NOMO-1 treated with DMSO at 0.1 percent for 48 hours (cell line): ENCODE results near the gene CAMK1D.
A peak's percentile ranks its signal among the peaks of the same experiment; 100 is the strongest.
"Not testable (repeated sequence)": the region's sequence is repeated elsewhere in the genome, so short reads cannot be mapped to it uniquely, and the experiment has no call there.

ENCODE experiments used
- DNase-seq: peaks from one replicate; lab custom pipeline; 2025; ENCODE audit not compliant: unreplicated experiment; lab: John Stamatoyannopoulos, UW

CAMK1D gene

DNA sequence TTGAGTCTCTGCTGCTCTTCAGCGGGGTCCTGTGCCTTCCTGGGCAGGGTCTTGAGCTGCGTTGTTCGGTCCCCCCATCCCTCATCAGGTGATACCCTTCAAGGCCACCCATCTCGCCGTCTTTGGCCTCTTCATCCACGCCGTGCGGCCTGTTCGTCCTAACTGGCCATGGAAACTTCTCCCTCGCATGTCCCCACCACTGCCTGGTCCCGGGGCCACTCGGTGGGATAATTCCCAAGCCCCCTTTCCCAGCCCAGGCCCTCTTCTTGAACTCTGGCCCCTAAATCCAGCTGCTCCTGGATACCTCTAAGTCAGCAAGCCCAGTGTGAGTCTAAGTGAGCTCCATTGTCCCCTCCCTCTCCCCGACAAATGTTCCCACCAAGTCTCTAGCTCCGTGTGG lies 74.5 kb downstream of the CAMK1D start:
- DNase-seq: no peak

DNA sequence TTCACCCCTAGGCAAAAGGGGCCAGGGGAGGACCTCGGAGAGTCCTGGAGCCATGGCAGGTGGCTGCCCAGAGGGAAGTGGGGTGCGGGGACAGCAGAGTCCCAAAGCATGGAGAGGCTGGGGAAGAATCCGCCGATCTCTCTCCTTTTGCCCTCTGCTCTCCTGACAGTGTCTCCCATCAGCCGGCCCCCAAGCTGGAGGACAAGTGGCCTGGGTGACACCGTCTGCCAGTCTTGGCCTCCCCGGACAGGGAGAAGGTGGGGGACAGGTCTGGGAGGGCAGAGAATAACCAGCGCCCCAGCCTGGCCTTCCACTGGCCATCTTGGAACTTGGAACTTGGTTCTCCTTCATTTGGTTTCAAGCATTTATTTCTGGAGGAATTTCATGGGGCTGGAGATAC lies 77.9 kb downstream of the CAMK1D start:
- no peak for DNase-seq

DNA sequence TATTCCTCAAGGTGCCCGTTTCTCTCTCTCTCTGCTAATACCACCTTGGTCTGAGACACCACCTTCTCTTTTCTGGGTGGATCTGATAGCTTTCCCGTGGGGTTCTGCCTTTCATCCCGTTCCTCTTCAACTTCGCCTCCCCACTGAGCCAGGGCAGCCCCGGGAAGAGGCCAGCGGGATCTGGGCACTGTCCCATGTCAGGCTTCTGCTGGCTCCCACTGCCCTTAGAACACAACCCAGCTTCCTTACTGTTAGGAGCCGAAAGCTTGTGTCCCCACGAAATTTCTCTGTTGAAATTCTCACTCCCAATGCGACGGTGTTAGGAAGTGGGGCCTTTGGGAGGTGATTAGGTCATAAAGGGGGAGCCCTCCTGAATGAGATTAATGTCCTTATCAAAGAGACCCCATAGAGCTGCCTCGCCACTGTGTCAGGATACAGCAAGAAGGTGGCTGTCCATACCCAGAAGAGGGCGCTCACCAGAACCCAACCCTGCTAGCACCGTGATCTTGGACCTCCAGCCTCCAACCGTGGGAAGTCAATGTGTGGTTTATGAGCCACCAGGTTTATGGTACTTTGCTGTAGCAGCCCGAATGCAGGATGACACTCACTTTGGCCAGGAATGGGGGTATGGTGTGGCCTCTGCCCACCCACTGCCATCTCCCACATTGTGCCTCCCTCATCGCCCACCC lies 79.2 kb downstream of the CAMK1D start:
- DNase-seq: no peak

DNA sequence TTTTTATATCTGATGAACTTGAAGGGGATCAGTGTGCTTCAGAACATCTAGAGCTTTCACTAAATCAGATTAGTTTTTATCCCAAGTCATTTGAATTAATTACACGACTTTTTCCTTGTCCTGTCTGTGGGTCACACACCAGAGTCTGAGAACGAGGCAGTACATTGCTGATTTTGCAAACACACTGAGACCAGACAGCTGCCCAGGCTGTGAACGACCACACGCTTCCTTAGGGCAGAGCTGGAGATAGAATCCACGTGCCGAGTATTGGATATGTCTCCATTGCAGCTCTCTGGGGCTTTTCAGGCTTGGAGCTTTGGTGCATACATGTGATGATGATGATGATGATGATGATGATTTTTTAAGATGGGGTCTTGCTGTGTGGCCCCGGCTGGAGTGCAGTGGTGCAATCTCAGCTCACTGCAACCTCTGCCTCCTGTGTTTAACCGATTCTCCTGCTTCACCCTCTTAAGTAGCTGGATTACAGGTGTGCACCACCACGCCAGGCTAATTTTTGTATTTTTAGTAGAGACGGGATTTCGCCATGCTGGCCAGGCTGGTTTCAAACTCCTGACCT lies 81.1 kb downstream of the CAMK1D start:
- DNase-seq: no peak

DNA sequence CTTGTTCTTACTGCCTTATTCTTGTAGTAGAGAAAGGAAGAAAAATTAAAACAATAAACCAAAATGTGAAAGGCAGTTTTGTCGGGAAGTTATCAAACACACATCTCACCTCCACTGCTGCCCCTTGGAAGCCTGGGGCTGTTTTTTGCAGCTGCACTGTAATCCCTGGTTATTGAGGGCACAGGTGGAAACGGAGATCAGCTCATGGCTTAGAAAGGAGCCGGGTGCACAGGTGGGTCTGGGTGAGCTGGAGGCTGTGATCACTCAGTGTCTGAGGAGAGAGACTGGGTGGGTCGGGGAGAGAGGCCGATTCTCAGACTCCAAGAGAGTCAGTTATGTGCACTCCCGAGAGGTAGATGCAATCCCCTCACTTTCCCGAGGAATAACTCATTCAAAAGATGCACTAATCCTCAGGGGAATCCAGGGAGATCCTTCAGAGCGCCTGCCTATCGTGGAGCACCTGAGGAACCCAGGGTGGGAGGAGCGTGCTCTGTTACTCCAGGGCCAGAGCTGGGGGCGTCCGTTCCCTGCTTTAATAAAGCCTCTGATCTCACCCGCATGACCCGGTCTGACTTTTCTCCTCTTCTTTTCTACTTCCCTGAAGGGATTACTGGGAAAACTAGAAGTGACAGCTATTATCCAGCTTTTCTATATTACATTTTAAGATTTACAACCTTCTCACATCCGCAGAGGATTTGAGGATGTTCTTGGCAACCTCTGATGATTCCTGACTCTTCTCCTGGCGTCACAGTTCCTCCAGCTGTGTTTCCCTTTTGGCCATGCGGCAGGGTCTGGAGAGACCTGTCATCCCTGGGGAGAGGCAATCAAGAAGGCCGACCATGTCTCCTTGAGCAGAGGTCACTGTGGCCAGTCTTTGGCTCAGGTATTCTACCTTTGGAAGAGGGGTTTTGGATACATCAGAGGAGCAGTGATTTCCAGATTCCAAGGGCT lies 82.1 kb downstream of the CAMK1D start:
- DNase-seq: no peak

DNA sequence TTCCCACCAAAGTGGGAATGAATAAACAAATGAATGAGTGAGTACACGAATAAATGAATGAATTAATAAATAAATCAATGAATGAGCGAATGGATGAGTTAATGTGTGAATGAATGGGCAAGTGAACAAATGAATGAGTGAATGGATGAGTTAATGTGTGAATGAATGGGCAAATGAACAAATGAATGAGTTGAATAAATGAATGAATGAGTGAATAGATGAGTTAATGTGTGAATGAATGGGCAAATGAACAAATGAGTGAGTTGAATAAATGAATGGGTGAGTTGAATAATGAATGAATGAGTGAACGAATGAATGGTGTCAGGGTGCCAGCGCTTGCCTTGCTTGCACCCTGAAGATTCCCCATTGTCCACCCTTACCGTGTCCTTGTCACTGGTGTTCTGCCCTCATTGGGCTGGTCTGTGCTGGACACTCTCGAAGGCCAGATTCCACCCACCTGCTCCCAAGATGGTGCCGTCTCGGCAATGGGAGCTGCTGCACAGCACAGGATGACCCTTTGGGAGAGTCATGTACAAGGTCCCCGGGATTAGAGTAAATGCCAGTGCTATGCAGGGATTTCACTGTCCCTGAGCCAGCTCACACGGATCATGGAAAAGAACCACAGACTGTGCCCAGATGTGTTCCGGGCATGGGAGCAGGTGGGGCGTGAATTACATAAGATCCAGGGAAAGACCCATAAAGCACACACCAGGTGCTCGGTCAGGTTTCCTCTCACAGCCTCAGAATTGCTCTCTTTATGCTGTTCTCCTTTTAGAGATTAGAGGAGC lies 83.2 kb downstream of the CAMK1D start:
- DNase-seq: no peak

DNA sequence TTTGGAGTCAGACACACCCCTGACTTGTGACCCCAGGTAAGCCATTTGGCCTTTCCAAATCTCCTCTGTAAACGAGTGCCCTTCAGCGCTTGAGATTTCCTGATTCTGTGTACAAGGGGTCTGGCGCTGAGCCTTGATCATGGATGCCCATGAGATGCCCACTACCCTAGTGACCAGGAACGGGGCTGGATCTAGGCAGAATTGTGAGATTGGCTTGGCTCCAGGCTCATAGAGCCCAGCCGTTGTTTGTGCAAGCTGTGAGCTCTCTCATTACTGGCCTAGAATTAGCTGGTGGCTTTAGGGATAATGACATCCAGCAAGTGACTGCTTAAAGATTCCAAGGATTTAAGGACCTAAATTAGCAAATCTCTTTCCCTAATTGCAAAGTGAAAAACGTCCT lies 84.9 kb downstream of the CAMK1D start:
- no peak for DNase-seq

DNA sequence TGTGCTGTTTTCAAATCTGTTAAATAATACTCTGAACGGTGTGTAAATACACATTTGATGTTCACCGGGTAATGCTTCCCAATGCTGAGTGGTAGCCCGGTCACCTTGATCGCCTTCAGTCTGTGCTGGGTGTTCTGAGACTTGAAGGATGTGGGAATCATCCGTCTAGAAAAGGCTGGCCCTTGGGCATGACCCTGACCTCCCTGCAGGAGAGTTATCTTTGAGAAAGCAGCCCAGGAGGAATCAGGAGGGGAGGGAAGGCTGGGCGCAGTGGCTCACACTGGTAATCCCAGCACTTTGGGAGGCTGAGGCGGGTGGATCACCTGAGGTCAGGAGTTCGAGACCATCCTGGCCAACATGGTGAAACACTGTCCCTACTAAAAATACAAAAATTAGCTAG lies 85.3 kb downstream of the CAMK1D start:
- not testable (repeated sequence) for DNase-seq

DNA sequence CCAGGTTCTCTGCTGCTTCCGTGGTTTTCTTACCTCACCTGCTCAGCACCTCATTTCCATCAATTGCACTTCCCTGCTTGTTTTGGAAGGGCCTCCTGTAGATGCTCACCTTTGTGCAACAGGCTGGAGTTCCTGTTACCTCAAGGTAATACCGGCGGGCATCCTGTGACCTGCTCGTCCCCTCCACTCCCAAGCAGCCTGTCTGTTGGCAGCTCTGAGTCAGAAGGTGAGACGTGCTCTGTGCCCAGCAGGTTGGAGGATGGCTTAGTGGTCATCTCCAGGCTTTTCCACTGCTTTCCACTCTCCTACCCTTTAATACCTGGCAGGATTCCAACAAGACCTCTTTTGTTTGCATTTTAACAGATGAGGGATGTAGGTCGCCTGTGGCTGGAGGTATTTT lies 86.0 kb downstream of the CAMK1D start:
- no peak for DNase-seq

DNA sequence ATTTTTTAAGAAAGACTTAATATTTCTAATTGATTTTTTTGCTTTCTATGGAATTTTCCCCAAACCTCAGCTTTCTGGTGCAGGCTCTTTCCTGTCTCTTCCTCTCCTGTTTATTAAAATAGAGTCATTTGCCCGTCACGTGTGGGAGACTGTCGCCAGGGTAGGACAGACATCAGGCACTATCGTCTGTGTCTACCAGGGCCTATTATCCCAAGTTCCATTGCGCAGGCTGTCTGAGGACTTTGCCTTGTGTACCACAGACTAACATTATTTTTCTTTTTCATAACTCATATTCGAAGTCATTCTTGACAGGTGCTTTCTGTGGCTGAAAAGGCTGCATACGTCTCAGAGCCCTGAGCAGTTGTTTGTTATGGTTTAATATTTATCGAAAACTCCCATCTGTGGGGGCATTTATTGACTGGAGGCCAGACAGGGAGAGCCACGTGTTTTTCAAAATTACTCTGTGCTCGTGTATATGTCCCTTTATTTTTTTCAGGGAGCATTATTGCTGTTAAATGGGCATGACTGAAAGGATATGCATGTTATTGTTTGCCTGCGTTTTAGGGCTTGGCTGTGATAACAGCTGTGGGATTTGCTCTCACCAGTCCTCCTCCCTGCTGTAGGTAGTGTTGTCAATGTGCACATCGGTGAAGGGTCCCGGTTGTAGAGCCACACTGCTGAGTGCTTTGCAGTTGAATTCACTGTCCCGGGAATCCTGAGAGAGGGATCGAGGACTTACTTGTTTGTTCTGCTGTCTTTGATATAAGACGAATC lies 89.8 kb downstream of the CAMK1D start:
- DNase-seq: no peak

DNA sequence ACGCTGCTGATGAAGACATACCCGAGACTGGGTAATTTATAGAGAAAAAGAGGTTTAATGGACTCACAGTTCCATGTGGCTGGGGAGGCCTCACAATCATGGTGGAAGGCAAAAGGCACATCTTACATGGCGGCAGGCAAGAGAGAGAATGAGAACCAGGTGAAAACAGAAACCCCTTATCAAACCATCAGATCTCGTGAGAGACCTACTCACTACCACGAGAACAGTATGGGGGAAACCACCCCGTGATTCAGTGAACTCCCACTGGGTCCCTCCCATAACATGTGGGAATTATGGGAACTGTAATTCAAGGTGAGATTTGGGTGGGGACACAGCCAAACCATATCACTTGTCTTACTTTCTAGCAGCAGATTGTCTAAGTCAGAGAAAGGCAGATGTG lies 90.4 kb downstream of the CAMK1D start:
- not testable (repeated sequence) for DNase-seq

DNA sequence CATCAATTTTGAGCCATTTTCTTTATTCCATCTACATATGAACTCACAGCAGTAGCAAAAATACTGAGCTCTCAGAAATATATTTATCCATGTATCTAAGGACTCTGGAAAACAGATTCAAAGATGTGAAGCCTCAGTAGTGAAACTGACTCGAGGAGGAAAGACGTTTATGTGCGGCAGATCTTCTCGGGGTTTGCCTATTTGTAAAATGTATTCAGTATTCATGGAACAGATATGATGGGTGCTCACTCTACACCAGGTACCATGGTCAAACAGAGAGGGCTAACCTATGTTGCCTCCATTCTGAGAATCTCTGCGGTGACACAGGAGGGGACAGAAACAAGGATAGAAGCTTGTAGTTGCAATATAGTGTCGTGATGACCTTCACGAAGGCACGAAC lies 93.7 kb downstream of the CAMK1D start:
- DNase-seq: no peak

DNA sequence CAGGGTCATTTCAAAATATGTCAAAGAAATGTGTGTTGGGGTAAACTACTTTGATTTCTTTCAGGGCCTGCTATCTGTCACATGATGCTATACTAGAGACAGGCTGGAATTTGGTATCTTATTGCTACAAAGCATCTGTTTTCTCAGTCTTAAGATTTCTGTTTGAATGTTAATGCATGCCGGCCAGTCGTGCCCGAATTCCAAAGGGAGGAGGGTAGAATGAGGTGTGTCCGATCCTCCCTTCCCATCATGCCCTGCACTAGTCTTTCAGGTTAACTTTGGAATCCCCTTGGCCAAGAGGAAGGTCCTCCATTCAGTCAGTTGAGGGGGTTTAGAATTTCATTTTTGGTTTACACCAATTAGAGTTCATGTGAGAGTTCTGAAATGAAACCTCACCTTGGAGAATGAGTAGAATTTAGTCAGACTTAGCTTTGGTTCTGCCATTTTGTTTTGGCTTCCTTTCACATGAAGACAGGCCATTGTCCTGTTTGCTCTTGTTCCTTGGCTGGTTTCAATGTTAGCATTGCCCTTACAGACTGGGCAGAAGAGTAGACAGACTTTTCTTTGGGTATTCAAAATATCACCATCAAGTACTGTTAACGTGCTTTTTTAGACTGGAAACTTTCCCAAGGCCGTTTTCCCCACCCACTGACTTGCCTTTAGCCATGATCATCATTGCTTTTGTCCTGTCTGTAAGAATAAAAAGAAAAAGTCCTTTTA lies 95.8 kb downstream of the CAMK1D start:
- no peak for DNase-seq

DNA sequence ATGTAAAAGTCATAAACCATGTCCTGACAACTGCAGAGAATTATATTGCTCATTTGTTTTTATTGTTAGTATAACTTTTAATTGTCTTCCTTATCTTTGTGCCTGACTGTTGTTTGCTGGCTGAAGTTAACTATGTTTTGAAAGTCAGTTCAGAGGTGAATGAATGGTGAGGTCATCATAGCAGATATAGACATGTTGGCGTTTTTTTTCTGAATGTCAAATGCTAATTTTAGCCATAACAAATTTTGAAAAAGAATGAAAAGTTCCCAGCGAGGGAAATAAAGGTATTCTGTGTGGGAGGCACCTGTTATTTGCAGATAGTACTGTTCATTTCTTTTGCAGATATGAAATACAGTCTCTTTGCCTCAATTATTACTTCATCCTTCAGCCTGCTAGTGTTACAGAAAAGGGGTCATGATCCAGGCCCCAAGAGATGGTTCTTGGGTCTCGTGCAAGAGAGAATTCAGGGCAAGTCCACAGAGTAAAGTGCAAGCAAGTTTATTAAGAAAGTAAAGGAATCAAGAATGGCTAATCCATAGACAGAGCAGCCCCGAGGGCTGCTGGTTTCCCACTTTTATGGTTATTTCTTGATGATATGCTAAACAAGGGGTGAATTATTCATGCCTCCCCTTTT lies 96.5 kb downstream of the CAMK1D start:
- no peak for DNase-seq

DNA sequence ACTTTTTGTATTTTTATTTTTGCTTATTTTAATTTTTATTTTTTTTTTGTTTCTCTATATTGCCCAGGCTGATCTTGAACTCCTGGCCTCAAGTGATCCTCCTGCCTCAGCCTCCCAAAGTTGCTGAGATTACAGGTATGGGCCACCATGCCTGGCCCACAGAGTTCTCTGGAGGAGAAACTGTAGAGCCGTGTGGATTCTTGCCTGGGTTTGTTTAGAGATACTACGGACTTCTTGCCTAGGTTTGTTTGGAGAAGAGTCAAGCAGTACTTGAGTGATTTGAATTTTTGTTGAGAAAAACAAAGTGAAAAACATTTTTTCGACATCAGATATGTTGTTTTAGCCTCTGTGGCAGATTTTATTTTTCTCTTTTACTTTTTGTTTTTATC lies 99.0 kb downstream of the CAMK1D start:
- DNase-seq: no peak

DNA sequence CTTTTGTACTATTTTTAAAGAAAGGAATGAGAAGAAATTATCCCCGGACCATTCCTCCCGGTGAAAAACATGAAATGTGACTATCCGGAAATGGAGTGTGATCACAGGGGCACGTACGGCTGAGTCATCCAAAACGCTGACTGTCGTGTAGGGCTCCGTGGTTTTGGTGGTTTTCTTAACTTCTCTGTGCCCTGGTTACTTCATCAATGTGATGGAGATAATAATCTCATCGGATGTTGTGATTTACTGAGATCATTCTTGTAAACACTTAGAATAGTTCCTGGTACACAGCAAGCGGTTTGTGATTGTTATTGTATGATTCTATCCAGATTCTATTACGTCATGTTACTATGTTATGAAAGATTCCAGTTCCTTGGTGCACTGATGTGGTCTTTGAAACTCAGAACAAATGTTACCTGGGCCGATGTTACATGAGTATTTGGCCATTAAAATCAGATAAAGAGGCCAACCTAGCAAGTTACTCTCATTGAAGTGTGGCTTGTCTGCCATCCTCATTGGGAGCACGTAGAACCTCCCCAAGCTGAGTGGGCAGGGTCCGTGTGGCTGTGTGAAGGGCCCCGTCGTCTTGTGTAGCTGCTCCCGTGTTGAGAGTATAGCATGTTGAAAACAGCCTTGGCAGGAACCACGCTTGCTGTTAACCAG lies 99.5 kb downstream of the CAMK1D start:
- peak; percentile 84 for DNase-seq

DNA sequence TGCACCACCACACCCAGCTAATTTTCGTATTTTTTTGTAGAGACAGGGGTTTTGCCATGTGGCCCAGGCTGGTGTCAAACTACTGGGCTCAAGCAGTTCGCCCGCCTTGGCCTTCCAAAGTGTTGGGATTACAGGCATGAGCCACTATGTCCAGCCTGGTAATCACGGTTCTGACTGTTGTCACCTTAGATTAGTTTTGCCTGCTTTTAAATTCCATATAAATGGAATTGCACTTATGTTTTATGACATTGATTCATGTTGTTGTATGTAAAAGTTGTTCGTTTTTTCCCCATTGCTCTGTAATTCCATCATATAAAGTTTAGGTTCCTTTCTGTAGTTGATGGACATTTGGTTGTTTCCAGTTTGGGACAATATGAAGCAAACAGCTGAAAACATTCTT lies 106.0 kb downstream of the CAMK1D start:
- no peak for DNase-seq

DNA sequence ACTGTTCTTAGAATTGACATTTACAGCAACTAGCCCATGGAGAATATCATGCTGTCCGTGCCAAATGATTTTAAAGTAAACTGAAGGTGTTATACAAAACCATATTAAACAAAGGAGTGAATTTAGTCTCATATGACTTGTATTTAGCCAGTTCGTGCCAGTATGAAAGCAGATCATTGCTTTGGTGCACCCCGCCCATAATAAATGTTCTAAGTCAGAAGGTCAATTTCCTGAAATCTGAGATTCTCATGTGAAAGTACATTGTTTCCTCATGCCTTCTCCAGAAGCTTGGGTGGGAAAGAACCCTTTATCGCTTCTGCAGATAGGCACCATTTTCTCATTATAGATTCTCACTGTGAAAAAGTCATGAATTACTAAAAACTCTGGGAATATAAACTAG lies 106.4 kb downstream of the CAMK1D start:
- no peak for DNase-seq

DNA sequence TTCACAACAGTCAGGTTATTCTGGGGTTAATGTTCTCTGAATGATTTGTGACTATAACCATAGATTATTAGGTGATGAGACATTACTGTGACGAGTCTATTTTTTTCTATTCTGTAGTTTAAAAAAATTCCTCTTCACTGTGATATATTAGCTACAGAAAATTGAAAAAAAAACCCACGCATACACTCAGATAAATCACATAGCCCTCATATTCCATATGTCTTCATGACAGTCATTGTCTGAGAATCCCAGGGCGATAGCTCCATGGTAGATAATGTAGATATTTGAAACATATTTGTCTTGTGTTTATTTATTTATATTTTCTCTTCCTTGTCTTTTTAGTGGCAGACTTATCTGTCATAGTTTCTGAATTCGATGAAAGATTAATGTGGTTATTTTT lies 110.0 kb downstream of the CAMK1D start:
- no peak for DNase-seq
